ENCODE data around the gene HEXA.
"Not testable (repeated sequence)": the region's sequence is repeated elsewhere in the genome, so short reads cannot be mapped to it uniquely, and the experiment has no call there.

HEXA gene

DNA sequence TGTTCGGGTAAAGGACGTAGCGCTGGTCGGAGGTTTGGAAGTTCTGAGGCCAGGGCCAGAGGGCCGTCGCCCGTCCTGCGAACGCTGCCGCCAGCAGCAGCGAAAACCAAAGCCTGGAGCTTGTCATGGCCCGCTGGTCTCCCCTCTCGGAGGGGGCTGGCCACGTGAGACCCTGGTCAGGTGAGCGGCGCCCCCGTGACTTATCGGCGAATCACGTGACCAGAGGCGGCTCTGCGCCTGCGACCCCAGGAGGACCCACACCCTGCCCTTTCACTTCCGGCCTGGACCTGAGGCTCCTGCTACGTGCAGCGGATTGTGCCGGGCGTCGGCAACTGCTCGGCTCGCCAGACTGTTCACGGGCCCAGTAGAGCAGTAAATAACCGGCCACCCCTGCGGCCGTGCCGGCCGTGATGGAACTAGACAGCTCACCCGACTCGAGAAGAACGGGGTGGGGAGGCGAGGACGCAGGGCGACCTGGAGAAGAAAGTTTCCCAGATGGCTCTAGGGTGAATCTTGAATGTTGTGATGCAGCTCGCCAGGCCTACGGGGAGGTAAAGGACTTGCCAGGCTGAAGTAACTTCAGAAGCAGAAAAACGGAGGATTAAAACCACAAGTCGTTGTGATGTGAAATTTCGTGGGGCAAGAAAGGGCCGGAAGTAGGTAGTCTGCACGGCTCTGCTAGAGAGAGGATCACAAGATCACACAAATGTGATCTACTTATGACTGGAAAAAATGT, at the start of gene HEXA:
Gene HEXA, minus strand, starts transcription at position 169 of the 736 bp plus-strand sequence. Its CDS starts 42 bp downstream, at position 127.
- no peaks in the 10 kb centered on the region for H3K27me3 ChIP-seq (ENCODE audit: insufficient read depth, insufficient read length)
- TF ChIP-seq SUZ12 (IDR thresholded peaks at IDR 0.05; ENCODE audit: extremely low read depth, insufficient read depth, insufficient read length) = no peak
- no peak for TF ChIP-seq ZNF274 (IDR thresholded peaks at IDR 0.05; ENCODE audit: low read depth, low read length)
- no peak for TF ChIP-seq YY1 (IDR thresholded peaks at IDR 0.05; ENCODE audit: insufficient read depth, insufficient read length)
- DNase-seq (ENCODE audit: low read depth, low spot score) = peak; percentile 98
- H3K4me1 ChIP-seq (ENCODE audit: insufficient read depth, insufficient read length) = no peaks in the 10 kb centered on the region
- H3K9ac ChIP-seq (ENCODE audit: insufficient read length, low read depth) = peak within 1 kb of the TSS; percentile 98
- no peaks in the 10 kb centered on the region for H3K9me3 ChIP-seq (ENCODE audit: insufficient read depth, low read length)
- H3K36me3 ChIP-seq (ENCODE audit: insufficient read depth, insufficient read length, low read length) = peaks cover 10% of the 10 kb centered on the region
- peak within 1 kb of the TSS; percentile 100 for H3K4me3 ChIP-seq (ENCODE audit: insufficient read length, low read depth)

GRCh38 chr15:72423256-72423655, 47.4 kb upstream of the HEXA start:
- Histone ChIP-seq H3K36me3 (ENCODE audit: insufficient read depth, insufficient read length, low read length) (no peaks in the 10 kb centered on the region), H3K9me3 (ENCODE audit: insufficient read depth, low read length) (peaks cover 6% of the 10 kb centered on the region; the same call in 1 of the 2 replicates), H3K27me3 (ENCODE audit: insufficient read depth, insufficient read length) (peaks cover 5% of the 10 kb centered on the region), H3K4me1 (ENCODE audit: insufficient read depth, insufficient read length) (no peaks in the 10 kb centered on the region), H3K4me3 (ENCODE audit: insufficient read length, low read depth) (no peak overlapping the region), H3K9ac (ENCODE audit: insufficient read length, low read depth) (no peak overlapping the region)
- no peak for DNase-seq (ENCODE audit: low read depth, low spot score)
- TF ChIP-seq YY1 (IDR thresholded peaks at IDR 0.05; ENCODE audit: insufficient read depth, insufficient read length) = no peak
- no peak for TF ChIP-seq ZNF274 (IDR thresholded peaks at IDR 0.05; ENCODE audit: low read depth, low read length)
- TF ChIP-seq SUZ12 (IDR thresholded peaks at IDR 0.05; ENCODE audit: extremely low read depth, insufficient read depth, insufficient read length) = no peak

DNA sequence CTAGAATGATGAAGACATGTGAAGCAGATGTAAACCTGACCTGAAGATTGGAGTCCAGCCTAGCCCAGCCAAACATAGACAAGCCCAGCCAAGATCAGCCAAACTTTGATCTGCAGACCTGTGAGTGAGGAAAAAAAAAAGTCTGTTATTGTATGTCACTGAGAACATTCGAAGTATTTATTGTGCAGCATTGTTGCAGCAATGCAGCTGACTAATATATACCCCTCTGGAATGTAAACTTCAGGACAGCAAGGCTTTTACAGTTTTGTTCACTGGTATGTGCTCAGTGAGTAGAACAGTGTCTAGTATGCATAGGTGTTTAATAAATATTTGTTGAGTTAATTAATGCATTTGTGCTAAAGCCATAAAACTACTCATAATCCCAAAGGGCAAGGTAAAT, 45.7 kb upstream of the HEXA start:
- TF ChIP-seq ZNF274 (IDR thresholded peaks at IDR 0.05; ENCODE audit: low read depth, low read length) = no peak
- Histone ChIP-seq H3K36me3 (ENCODE audit: insufficient read depth, insufficient read length, low read length) (no peaks in the 10 kb centered on the region), H3K9me3 (ENCODE audit: insufficient read depth, low read length) (no peaks in the 10 kb centered on the region), H3K4me1 (ENCODE audit: insufficient read depth, insufficient read length) (no peaks in the 10 kb centered on the region), H3K27me3 (ENCODE audit: insufficient read depth, insufficient read length) (peaks cover 3% of the 10 kb centered on the region), H3K4me3 (ENCODE audit: insufficient read length, low read depth) (no peak overlapping the region), H3K9ac (ENCODE audit: insufficient read length, low read depth) (no peak overlapping the region)
- no peak for DNase-seq (ENCODE audit: low read depth, low spot score)

- no peaks in the 10 kb centered on the region for H3K9me3 ChIP-seq (ENCODE audit: insufficient read depth, low read length)
- H3K4me1 ChIP-seq (ENCODE audit: insufficient read depth, insufficient read length) = no peaks in the 10 kb centered on the region
- TF ChIP-seq YY1 (IDR thresholded peaks at IDR 0.05; ENCODE audit: insufficient read depth, insufficient read length) = no peak
- no peak for TF ChIP-seq ZNF274 (IDR thresholded peaks at IDR 0.05; ENCODE audit: low read depth, low read length)
- TF ChIP-seq SUZ12 (IDR thresholded peaks at IDR 0.05; ENCODE audit: extremely low read depth, insufficient read depth, insufficient read length) = no peak
- H3K27me3 ChIP-seq (ENCODE audit: insufficient read depth, insufficient read length) = peaks cover 3% of the 10 kb centered on the region
- no peak for DNase-seq (ENCODE audit: low read depth, low spot score)
- no peaks in the 10 kb centered on the region for H3K36me3 ChIP-seq (ENCODE audit: insufficient read depth, insufficient read length, low read length)
- H3K9ac ChIP-seq (ENCODE audit: insufficient read length, low read depth) = no peak overlapping the region
- no peak overlapping the region for H3K4me3 ChIP-seq (ENCODE audit: insufficient read length, low read depth)
Observed at GRCh38 chr15:72420576-72420975, 44.8 kb upstream of the HEXA start.

GRCh38 chr15:72419768-72420167, 44.0 kb upstream of the HEXA start:
- not testable (repeated sequence) for H3K4me3 ChIP-seq (ENCODE audit: insufficient read length, low read depth); DNase-seq (ENCODE audit: low read depth, low spot score); H3K27me3 ChIP-seq (ENCODE audit: insufficient read depth, insufficient read length); H3K4me1 ChIP-seq (ENCODE audit: insufficient read depth, insufficient read length); H3K9ac ChIP-seq (ENCODE audit: insufficient read length, low read depth); H3K36me3 ChIP-seq (ENCODE audit: insufficient read depth, insufficient read length, low read length); H3K9me3 ChIP-seq (ENCODE audit: insufficient read depth, low read length)

GRCh38 chr15:72415304-72415703, 39.5 kb upstream of the HEXA start:
- Histone ChIP-seq H3K4me1 (ENCODE audit: insufficient read depth, insufficient read length) (no peaks in the 10 kb centered on the region), H3K9me3 (ENCODE audit: insufficient read depth, low read length) (no peaks in the 10 kb centered on the region), H3K36me3 (ENCODE audit: insufficient read depth, insufficient read length, low read length) (no peaks in the 10 kb centered on the region), H3K27me3 (ENCODE audit: insufficient read depth, insufficient read length) (no peaks in the 10 kb centered on the region), H3K4me3 (ENCODE audit: insufficient read length, low read depth) (no peak overlapping the region), H3K9ac (ENCODE audit: insufficient read length, low read depth) (no peak overlapping the region)
- TF ChIP-seq ZNF274 (IDR thresholded peaks at IDR 0.05; ENCODE audit: low read depth, low read length) = no peak
- no peak for TF ChIP-seq SUZ12 (IDR thresholded peaks at IDR 0.05; ENCODE audit: extremely low read depth, insufficient read depth, insufficient read length)
- no peak for TF ChIP-seq YY1 (IDR thresholded peaks at IDR 0.05; ENCODE audit: insufficient read depth, insufficient read length)
- DNase-seq (ENCODE audit: low read depth, low spot score) = no peak

DNA sequence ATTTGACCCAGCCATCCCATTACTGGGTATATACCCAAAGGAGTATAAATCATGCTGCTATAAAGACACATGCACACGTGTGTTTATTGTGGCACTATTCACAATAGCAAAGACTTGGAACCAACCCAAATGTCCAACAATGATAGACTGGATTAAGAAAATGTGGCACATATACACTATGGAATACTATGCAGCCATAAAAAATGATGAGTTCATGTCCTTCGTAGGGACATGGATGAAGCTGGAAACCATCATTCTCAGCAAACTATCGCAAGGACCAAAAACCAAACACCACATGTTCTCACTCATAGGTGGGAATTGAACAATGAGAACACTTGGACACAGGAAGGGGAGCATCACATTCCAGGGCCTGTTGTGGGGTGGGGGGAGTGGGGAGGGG, 37.5 kb upstream of the HEXA start:
- H3K4me3 ChIP-seq (ENCODE audit: insufficient read length, low read depth); H3K9ac ChIP-seq (ENCODE audit: insufficient read length, low read depth); H3K9me3 ChIP-seq (ENCODE audit: insufficient read depth, low read length); H3K27me3 ChIP-seq (ENCODE audit: insufficient read depth, insufficient read length); DNase-seq (ENCODE audit: low read depth, low spot score); H3K4me1 ChIP-seq (ENCODE audit: insufficient read depth, insufficient read length); H3K36me3 ChIP-seq (ENCODE audit: insufficient read depth, insufficient read length, low read length): not testable (repeated sequence)

DNA sequence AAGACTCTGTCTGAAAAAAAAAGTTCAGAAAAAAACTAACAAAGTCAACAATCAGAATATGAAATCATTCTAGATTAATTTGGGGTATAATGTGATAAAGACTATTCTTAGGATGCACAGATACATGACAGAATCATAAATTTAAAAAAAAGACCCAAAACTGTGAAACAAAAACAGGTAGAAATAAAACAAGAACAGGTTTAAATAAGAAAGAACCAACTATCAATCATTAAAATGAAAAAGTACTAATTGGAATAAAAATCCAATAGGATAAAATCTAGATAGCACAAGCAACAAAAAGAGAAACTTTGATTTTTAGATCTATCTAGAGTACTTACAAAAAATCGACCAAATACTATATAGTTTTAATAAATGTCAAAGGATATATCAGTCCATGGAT, 35.7 kb upstream of the HEXA start:
- TF ChIP-seq YY1 (IDR thresholded peaks at IDR 0.05; ENCODE audit: insufficient read depth, insufficient read length) = no peak
- no peak for TF ChIP-seq ZNF274 (IDR thresholded peaks at IDR 0.05; ENCODE audit: low read depth, low read length)
- TF ChIP-seq SUZ12 (IDR thresholded peaks at IDR 0.05; ENCODE audit: extremely low read depth, insufficient read depth, insufficient read length) = no peak
- Histone ChIP-seq H3K4me3 (ENCODE audit: insufficient read length, low read depth) (no peak overlapping the region), H3K4me1 (ENCODE audit: insufficient read depth, insufficient read length) (no peaks in the 10 kb centered on the region), H3K9ac (ENCODE audit: insufficient read length, low read depth) (no peak overlapping the region), H3K27me3 (ENCODE audit: insufficient read depth, insufficient read length) (peaks cover 2% of the 10 kb centered on the region), H3K9me3 (ENCODE audit: insufficient read depth, low read length) (no peaks in the 10 kb centered on the region), H3K36me3 (ENCODE audit: insufficient read depth, insufficient read length, low read length) (no peaks in the 10 kb centered on the region)
- no peak for DNase-seq (ENCODE audit: low read depth, low spot score)

Data from NT2/D1 (cell line).